ENCODE results near the gene HTR4. TPM values are rescaled to one million over a fixed set of nuclear protein-coding genes. Genes with fewer than 3 reads are reported as not detected.

HTR4 gene
- total and polyA plus RNA-seq, 2 of the 4 experiments (the other 2 are of a cell fraction) = not detected

DNA sequence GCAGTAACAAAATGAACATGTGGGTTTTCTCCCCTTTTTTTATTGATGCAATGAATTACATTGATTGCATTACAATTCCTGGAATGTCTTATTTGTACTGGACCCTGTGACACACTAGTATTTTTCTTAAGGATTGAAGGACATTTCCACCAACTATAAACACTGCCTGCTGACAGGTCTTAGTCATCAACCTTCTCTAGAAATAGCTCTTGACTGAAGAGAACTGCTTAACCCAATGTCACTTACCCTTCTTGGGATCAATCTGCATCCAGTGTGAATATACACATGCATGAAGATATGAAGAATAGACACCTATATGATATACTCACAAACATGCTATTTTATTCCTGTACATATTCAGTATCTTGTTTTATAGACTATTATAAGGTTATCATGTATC is 140.0 kb downstream of the HTR4 start:
- no peak overlapping the region for H2AFZ ChIP-seq (replicated peaks; ENCODE audit: low read length, poor library complexity)
- no peak overlapping the region for H2BK20ac ChIP-seq (ENCODE audit: low read depth, low read length)
- H3K23ac ChIP-seq (ENCODE audit: low read depth, low read length) = no peak overlapping the region
- TF ChIP-seq SMC3 (IDR thresholded peaks at IDR 0.05; ENCODE audit: low read depth, low read length) (no peak), MAZ (IDR thresholded peaks at IDR 0.05; ENCODE audit: borderline replicate concordance, low read depth, low read length) (no peak)
- H4K5ac ChIP-seq (ENCODE audit: low read depth, low read length) = no peak overlapping the region
- no peaks in the 10 kb centered on the region for H3K9me3 ChIP-seq (ENCODE audit: control insufficient read depth, insufficient read depth, low read length)
- POLR2A ChIA-PET (ENCODE audit: unreplicated experiment) = no interaction called here
- no peak overlapping the region for H2BK120ac ChIP-seq (ENCODE audit: low read depth, low read length)
- H3K56ac ChIP-seq (ENCODE audit: extremely low read depth, insufficient read depth, low read length) = no peak overlapping the region
- DNase-seq (no peak), ATAC-seq (ENCODE audit: low read depth) (no peak)
- BruUV-seq (replicated peaks) = no TSS peak
- H3K27me3 ChIP-seq (ENCODE audit: control insufficient read depth, insufficient read depth, low read length) = no peaks in the 10 kb centered on the region
- H3K4me2 ChIP-seq (ENCODE audit: low read depth, low read length) = no peak overlapping the region
- dilution Hi-C loops (cut with HindIII; ENCODE audit: low sequenced_read_pairs, unreplicated experiment) (no loop called here), intact Hi-C loops (cut with micrococcal nuclease) (no loop called here), in situ Hi-C loops (cut with MboI; ENCODE audit: low sequenced_read_pairs) (no loop called here)
- H3K14ac ChIP-seq (replicated peaks; ENCODE audit: low read depth, low read length) = no peak overlapping the region
- H3K9me1 ChIP-seq (ENCODE audit: insufficient read depth, low read length) = no peaks in the 10 kb centered on the region
- H3K9ac ChIP-seq (ENCODE audit: low read depth, low read length) = no peak overlapping the region
- H3K36me3 ChIP-seq (ENCODE audit: control insufficient read depth, insufficient read depth, low read length) = no peaks in the 10 kb centered on the region
- H2AK5ac ChIP-seq (ENCODE audit: low read depth, low read length) = no peak overlapping the region
- CTCF ChIA-PET = no interaction called here
- H2BK5ac ChIP-seq (ENCODE audit: low read depth, low read length, poor library complexity, severe bottlenecking) = no peak overlapping the region
- no peak overlapping the region for H3K27ac ChIP-seq (ENCODE audit: insufficient read depth, low read length)
- no peaks in the 10 kb centered on the region for H4K20me1 ChIP-seq (ENCODE audit: insufficient read depth, low read length)
- no peak overlapping the region for H4K8ac ChIP-seq (ENCODE audit: low read depth in 2 of 2, low read length in 2 of 2)
- no peak overlapping the region for H3K18ac ChIP-seq (ENCODE audit: low read depth, low read length)
- H2AK9ac ChIP-seq (replicated peaks; ENCODE audit: low read depth, low read length, poor library complexity) = no peak overlapping the region
- H3K4me1 ChIP-seq (ENCODE audit: control insufficient read depth, insufficient read depth, low read length) = no peaks in the 10 kb centered on the region
- no peak overlapping the region for H4K91ac ChIP-seq (ENCODE audit: insufficient read depth, low read depth, low read length)
- H3K4me3 ChIP-seq (ENCODE audit: insufficient read depth, low read depth, low read length) = no peak overlapping the region
- H2BK15ac ChIP-seq (ENCODE audit: low read depth, low read length) = no peak overlapping the region
- no peak overlapping the region for H3K4ac ChIP-seq (ENCODE audit: low read depth, low read length)
- no peaks in the 10 kb centered on the region for H3K79me1 ChIP-seq (ENCODE audit: low read depth in 1 of 2, low read length in 2 of 2)

Measured in IMR-90 (cell line).